ENCODE results near the gene SLAMF6. TPM values are rescaled to one million over a fixed set of nuclear protein-coding genes. Genes with fewer than 3 reads are reported as not detected.

Gene SLAMF6
- total and polyA plus RNA-seq, 4 donors, result 1.2 to 1.5 (median 1.5) TPM; not detected in 1

GRCh38 chr1:160438317-160438918, 84.6 kb downstream of the SLAMF6 start:
- no peaks in the 10 kb centered on the region for H3K9me3 ChIP-seq (ENCODE audit: control insufficient read depth, low read length)
- DNase-seq (no peak), ATAC-seq (ENCODE audit: low FRiP score) (no peak)
- no peak overlapping the region for H3K4me3 ChIP-seq (ENCODE audit: low read length in 2 of 2)
- no peaks in the 10 kb centered on the region for H3K4me1 ChIP-seq (ENCODE audit: control insufficient read depth in 1 of 2, insufficient read depth in 2 of 2, low read length in 2 of 2)
- 81 to 87% methylated on average over 4 of the region's 4 CpGs for WGBS, 2 donors
- intact Hi-C loops (cut with DNase I), result no loop called here
- H3K27ac ChIP-seq (ENCODE audit: low read depth in 1 of 2, low read length in 2 of 2), result no peak overlapping the region
- peaks cover 0 to 2% of the 10 kb centered on the region in 2 donors for H3K27me3 ChIP-seq (ENCODE audit: control insufficient read depth in 1 of 2, insufficient read depth in 2 of 2, low read length in 1 of 2)
- H3K36me3 ChIP-seq (ENCODE audit: control insufficient read depth in 1 of 2, insufficient read depth in 2 of 2, low read length in 1 of 2), result no peaks in the 10 kb centered on the region

DNA sequence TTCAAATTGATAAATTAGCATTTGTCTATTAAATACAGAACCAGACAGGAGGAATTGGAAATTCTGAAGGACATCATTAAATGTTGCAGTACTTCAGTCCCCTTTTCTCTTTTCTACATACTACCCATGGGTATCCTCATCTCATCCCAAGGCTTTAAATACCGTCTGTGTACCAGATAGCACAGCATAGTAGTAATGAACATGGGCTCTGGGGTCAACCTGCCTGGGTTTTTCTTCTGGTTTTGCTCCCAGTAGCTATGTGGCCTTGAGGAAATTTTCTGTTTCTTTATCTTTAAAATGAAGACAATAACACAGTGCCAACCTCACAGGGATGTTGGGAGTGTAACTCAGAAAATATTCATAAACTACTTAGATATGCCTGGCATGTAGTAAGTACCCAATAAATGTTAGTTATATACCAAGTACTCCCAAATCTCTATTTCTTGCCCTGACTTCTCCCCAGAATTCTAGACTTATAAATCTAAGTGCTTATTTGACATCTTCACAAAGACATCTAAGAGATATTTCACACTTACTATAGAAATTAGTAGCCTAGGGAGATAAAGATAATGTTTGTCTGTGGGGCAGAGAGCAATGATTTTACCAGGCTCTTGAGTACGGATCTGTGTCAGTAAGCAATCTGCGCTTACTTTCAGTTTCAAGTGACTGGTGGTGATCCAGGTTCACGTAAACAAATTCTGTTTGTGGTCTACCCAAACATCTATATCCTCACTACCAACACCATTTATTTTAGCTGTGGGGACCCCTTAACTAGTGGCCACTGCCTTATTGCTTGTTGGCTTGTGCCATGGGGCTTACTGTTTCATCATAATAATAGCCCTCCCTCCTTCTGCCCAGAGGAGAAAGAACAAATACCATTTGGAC, 85.4 kb downstream of the SLAMF6 start:
- no peak overlapping the region for H3K4me3 ChIP-seq (ENCODE audit: low read length in 2 of 2)
- H3K36me3 ChIP-seq (ENCODE audit: control insufficient read depth in 1 of 2, insufficient read depth in 2 of 2, low read length in 1 of 2), result no peaks in the 10 kb centered on the region
- no peak overlapping the region for H3K27ac ChIP-seq (ENCODE audit: low read depth in 1 of 2, low read length in 2 of 2)
- 70 to 76% methylated on average over 4 of the region's 4 CpGs for WGBS, 2 donors
- no peaks in the 10 kb centered on the region for H3K4me1 ChIP-seq (ENCODE audit: control insufficient read depth in 1 of 2, insufficient read depth in 2 of 2, low read length in 2 of 2)
- H3K27me3 ChIP-seq (ENCODE audit: control insufficient read depth in 1 of 2, insufficient read depth in 2 of 2, low read length in 1 of 2), result peaks cover 0 to 2% of the 10 kb centered on the region in 2 donors
- no peaks in the 10 kb centered on the region for H3K9me3 ChIP-seq (ENCODE audit: control insufficient read depth, low read length)
- ATAC-seq (ENCODE audit: low FRiP score), result no peak
- intact Hi-C loops (cut with DNase I), result no loop called here
- no peak for DNase-seq

- ATAC-seq (ENCODE audit: low FRiP score), result no peak
- 56 to 70% methylated on average over 2 of the region's 2 CpGs for WGBS, 2 donors
Measured at GRCh38 chr1:160436966-160437365, 86.1 kb downstream of the SLAMF6 start.

More at GRCh38 chr1:160436966-160437365, 86.1 kb downstream of the SLAMF6 start:
- intact Hi-C loops (cut with DNase I), result no loop called here
- H3K27ac ChIP-seq (ENCODE audit: low read depth in 1 of 2, low read length in 2 of 2), result no peak overlapping the region
- no peaks in the 10 kb centered on the region for H3K36me3 ChIP-seq (ENCODE audit: control insufficient read depth in 1 of 2, insufficient read depth in 2 of 2, low read length in 1 of 2)
- H3K4me1 ChIP-seq (ENCODE audit: control insufficient read depth in 1 of 2, insufficient read depth in 2 of 2, low read length in 2 of 2), result no peaks in the 10 kb centered on the region
- no peaks in the 10 kb centered on the region for H3K9me3 ChIP-seq (ENCODE audit: control insufficient read depth, low read length)
- DNase-seq, result no peak
- H3K27me3 ChIP-seq (ENCODE audit: control insufficient read depth in 1 of 2, insufficient read depth in 2 of 2, low read length in 1 of 2), result peaks cover 0 to 2% of the 10 kb centered on the region in 2 donors
- no peak overlapping the region for H3K4me3 ChIP-seq (ENCODE audit: low read length in 2 of 2)

Other genes with a start within 250 kb of the SLAMF6 start
- 10 to 100 TPM; 44.8 to 55.1 TPM for gene PEX19, start 238.1 kb downstream of the SLAMF6 start, total RNA-seq
- gene PEX19, start 238.1 kb downstream of the SLAMF6 start, polyA plus RNA-seq, result 10 to 100 TPM; 32.2 to 32.3 TPM
- 100 to 1,000 TPM; 174 to 193 TPM for gene COPA, start 180.0 kb downstream of the SLAMF6 start, total RNA-seq
- gene COPA, start 180.0 kb downstream of the SLAMF6 start, polyA plus RNA-seq, result 10 to 100 TPM; 44.5 to 91.6 TPM
- gene NCSTN, start 179.9 kb downstream of the SLAMF6 start, total RNA-seq, result 10 to 100 TPM; 56.4 to 67.3 TPM
- gene NCSTN, start 179.9 kb downstream of the SLAMF6 start, polyA plus RNA-seq, result 10 to 100 TPM; 17.0 to 49.7 TPM
- under 1 TPM; 0.13 to 0.24 TPM for gene NHLH1, start 156.2 kb downstream of the SLAMF6 start, total RNA-seq
- gene NHLH1, start 156.2 kb downstream of the SLAMF6 start, polyA plus RNA-seq, result not detected
- gene VANGL2, start 122.7 kb downstream of the SLAMF6 start, total RNA-seq, result 1 to 10 TPM; 1.3 to 4.4 TPM
- gene VANGL2, start 122.7 kb downstream of the SLAMF6 start, polyA plus RNA-seq, result under 1 TPM; 0.26 to 0.50 TPM
- 10 to 100 TPM; 10.8 to 22.9 TPM for gene CD84, start 56.2 kb upstream of the SLAMF6 start, total RNA-seq
- 1 to 10 TPM in 1 of 2 donors, under 1 TPM in 1; 0.41 to 4.1 TPM for gene CD84, start 56.2 kb upstream of the SLAMF6 start, polyA plus RNA-seq
- 1 to 10 TPM; 1.6 to 2.4 TPM for gene SLAMF1, start 123.8 kb upstream of the SLAMF6 start, total RNA-seq
- not detected for gene SLAMF1, start 123.8 kb upstream of the SLAMF6 start, polyA plus RNA-seq
- gene CD48, start 188.6 kb upstream of the SLAMF6 start, total RNA-seq, result 1 to 10 TPM; 3.6 to 6.8 TPM
- 10 to 100 TPM in 1 of 2 donors, 1 to 10 TPM in 1; 1.7 to 11.3 TPM for gene CD48, start 188.6 kb upstream of the SLAMF6 start, polyA plus RNA-seq
- 1 to 10 TPM; 2.5 to 2.9 TPM for gene SLAMF7, start 216.0 kb upstream of the SLAMF6 start, total RNA-seq
- gene SLAMF7, start 216.0 kb upstream of the SLAMF6 start, polyA plus RNA-seq, result 1 to 10 TPM in 1 of 2 donors, not detected in 1; 8.9 TPM

Data from aorta (tissue), 5 donors.